Stimulated activated CD4-positive, alpha-beta T cell treated with anti-CD3 and anti-CD28 coated beads, Interleukin-12 subunit alpha, Interleukin-12 subunit beta, amount 100 ng/mL, for 4 hours (primary cell): ENCODE data around the gene SEMA4D.
"Not testable (repeated sequence)": the region's sequence is repeated elsewhere in the genome, so short reads cannot be mapped to it uniquely, and the experiment has no call there.

Source experiments
- DNase-seq: peaks from one replicate; pipeline ENCODE4 v3.0.0-alpha.2; 2020

Gene SEMA4D

GRCh38 chr9:89497257-89497963 lies 503 bp downstream of the SEMA4D start:
- no peak for DNase-seq

GRCh38 chr9:89496645-89497256 lies 1.2 kb downstream of the SEMA4D start:
- no peak for DNase-seq

GRCh38 chr9:89495824-89496560 lies 1.9 kb downstream of the SEMA4D start:
- DNase-seq, result no peak

GRCh38 chr9:89494199-89494598 lies 3.7 kb downstream of the SEMA4D start:
- DNase-seq, result no peak

GRCh38 chr9:89493671-89494070 lies 4.2 kb downstream of the SEMA4D start:
- DNase-seq, result no peak

- DNase-seq, result no peak
Observed at GRCh38 chr9:89493181-89493580, 4.7 kb downstream of the SEMA4D start.

- no peak for DNase-seq
Observed at GRCh38 chr9:89492586-89492985, 5.3 kb downstream of the SEMA4D start.

GRCh38 chr9:89491694-89492093 lies 6.2 kb downstream of the SEMA4D start:
- no peak for DNase-seq

- no peak for DNase-seq
Observed at GRCh38 chr9:89489548-89490530, 8.1 kb downstream of the SEMA4D start.

- no peak for DNase-seq
Observed at GRCh38 chr9:89488936-89489335, 9.0 kb downstream of the SEMA4D start.

- no peak for DNase-seq
Observed at GRCh38 chr9:89488131-89488530, 9.8 kb downstream of the SEMA4D start.

GRCh38 chr9:89486681-89487080 lies 11.2 kb downstream of the SEMA4D start:
- DNase-seq, result no peak

GRCh38 chr9:89484475-89485404 lies 13.2 kb downstream of the SEMA4D start:
- no peak for DNase-seq

GRCh38 chr9:89483592-89484474 lies 14.1 kb downstream of the SEMA4D start:
- peak; percentile 63 for DNase-seq

GRCh38 chr9:89482901-89483361 lies 15.0 kb downstream of the SEMA4D start:
- no peak for DNase-seq

GRCh38 chr9:89482056-89482851 lies 15.7 kb downstream of the SEMA4D start:
- DNase-seq, result no peak

GRCh38 chr9:89481538-89481915 lies 16.4 kb downstream of the SEMA4D start:
- no peak for DNase-seq

GRCh38 chr9:89480825-89481537 lies 16.9 kb downstream of the SEMA4D start:
- no peak for DNase-seq

GRCh38 chr9:89480372-89480771 lies 17.5 kb downstream of the SEMA4D start:
- DNase-seq, result not testable (repeated sequence)
